ENCODE data around the gene KCNJ6.
"Not testable (repeated sequence)": the region's sequence is repeated elsewhere in the genome, so short reads cannot be mapped to it uniquely, and the experiment has no call there.

DNA sequence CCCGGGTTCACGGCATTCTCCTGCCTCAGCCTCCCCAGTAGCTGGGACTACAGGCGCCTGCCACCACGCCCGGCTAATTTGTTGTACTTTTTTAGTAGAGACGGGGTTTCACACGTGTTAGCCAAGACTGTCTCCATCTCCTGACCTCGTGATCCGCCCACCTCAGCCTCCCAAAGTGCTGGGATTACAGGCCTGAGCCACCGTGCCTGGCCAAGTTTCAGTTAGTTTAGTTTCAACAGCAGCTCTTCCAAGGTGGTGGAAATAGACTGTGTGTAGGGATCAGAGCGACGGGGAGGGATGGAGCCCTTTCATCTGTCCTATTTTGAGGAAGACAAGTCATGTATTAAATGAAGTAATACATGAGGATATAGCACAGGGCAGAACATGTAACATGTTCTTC is 269.5 kb downstream of the KCNJ6 start:
- TF ChIP-seq, protein P1, sequence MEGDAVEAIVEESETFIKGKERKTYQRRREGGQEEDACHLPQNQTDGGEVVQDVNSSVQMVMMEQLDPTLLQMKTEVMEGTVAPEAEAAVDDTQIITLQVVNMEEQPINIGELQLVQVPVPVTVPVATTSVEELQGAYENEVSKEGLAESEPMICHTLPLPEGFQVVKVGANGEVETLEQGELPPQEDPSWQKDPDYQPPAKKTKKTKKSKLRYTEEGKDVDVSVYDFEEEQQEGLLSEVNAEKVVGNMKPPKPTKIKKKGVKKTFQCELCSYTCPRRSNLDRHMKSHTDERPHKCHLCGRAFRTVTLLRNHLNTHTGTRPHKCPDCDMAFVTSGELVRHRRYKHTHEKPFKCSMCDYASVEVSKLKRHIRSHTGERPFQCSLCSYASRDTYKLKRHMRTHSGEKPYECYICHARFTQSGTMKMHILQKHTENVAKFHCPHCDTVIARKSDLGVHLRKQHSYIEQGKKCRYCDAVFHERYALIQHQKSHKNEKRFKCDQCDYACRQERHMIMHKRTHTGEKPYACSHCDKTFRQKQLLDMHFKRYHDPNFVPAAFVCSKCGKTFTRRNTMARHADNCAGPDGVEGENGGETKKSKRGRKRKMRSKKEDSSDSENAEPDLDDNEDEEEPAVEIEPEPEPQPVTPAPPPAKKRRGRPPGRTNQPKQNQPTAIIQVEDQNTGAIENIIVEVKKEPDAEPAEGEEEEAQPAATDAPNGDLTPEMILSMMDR (conservative IDR thresholded peaks at IDR 0.05; ENCODE audit: low read length), result not testable (repeated sequence)
- TF ChIP-seq EZH2phosphoT487 (IDR thresholded peaks at IDR 0.05; ENCODE audit: borderline replicate concordance, low read depth, low read length), result not testable (repeated sequence)
